H1 (cell line): ENCODE data around the gene RSRC2. TPM values are rescaled to one million over a fixed set of nuclear protein-coding genes. Genes with fewer than 3 reads are reported as not detected.

Experiments
- CTCF ChIA-PET: fragments of 300-600 bp; sonication (Branson Sonifier 250); formaldehyde crosslinking; loops from one replicate; lab custom pipeline; 2021; ENCODE audit not compliant: partially characterized antibody; lab: Charles Lee
- POLR2A ChIA-PET: fragments of 300-600 bp; sonication (Branson Sonifier 250); formaldehyde crosslinking; loops from one replicate; lab custom pipeline; 2021; ENCODE audit warnings: inconsistent platforms; ENCODE audit not compliant: partially characterized antibody; lab: Charles Lee
- DNase-seq, 2 experiments: peaks; one replicate each; pipeline versions ENCODE4 v3.0.0 to v3.0.0-alpha.2; 2010 to 2022; ENCODE audit warnings: low spot score in 2 of 2, low read depth in 1 of 2, mixed read lengths in 1 of 2
- FAIRE-seq: peaks from 2 replicates; lab custom pipeline; 2011; peaks lifted over from hg19 to GRCh38; lab: Jason Lieb, UNC
- H2AFZ ChIP-seq: 2 replicates; pipeline ENCODE4 v1.8.1; 2012; ENCODE audit warnings: low read length, inconsistent platforms
- H2AK5ac ChIP-seq: 2 replicates; pipeline ENCODE4 v1.6.1; 2013; ENCODE audit warnings: low read depth, low read length
- H2BK120ac ChIP-seq: replicated peaks from 2 replicates; pipeline ENCODE3; 2013; ENCODE audit warnings: low read depth, low read length, inconsistent platforms
- H2BK12ac ChIP-seq: 2 replicates; pipeline ENCODE4 v1.6.1; 2013; ENCODE audit warnings: low read depth, low read length
- H2BK15ac ChIP-seq: 2 replicates; pipeline ENCODE4 v1.6.1; 2013; ENCODE audit warnings: low read length
- H2BK20ac ChIP-seq: 2 replicates; pipeline ENCODE4 v1.6.1; 2013; ENCODE audit warnings: low read length
- H2BK5ac ChIP-seq: 2 replicates; pipeline ENCODE4 v1.6.1; 2013; ENCODE audit warnings: low read depth, low read length
- H3K14ac ChIP-seq: 2 replicates; pipeline ENCODE4 v1.6.1; 2013; ENCODE audit warnings: inconsistent platforms; ENCODE audit not compliant: insufficient read length
- H3K18ac ChIP-seq: 2 replicates; pipeline ENCODE4 v1.6.1; 2013; ENCODE audit warnings: low read length; ENCODE audit errors: extremely low read depth
- H3K23ac ChIP-seq: 2 replicates; pipeline ENCODE4 v1.6.1; 2013; ENCODE audit warnings: inconsistent platforms; ENCODE audit not compliant: insufficient read length
- H3K23me2 ChIP-seq: 2 replicates; pipeline ENCODE4 v1.6.1; 2013; ENCODE audit warnings: low read depth, low read length
- H3K27ac ChIP-seq: 2 replicates; pipeline ENCODE4 v1.6.1; 2011; ENCODE audit warnings: low read depth, low read length, inconsistent platforms
- H3K27me3 ChIP-seq, 4 experiments: replicated peaks in 1 of 4; 1 replicate in 1 of 4; 2 replicates in 3 of 4; pipeline versions ENCODE4 v1.6.1 to v1.8.1; 2011 to 2013; ENCODE audit warnings: low read length in 3 of 4, mild to moderate bottlenecking in 3 of 4, inconsistent platforms in 2 of 4, mixed read lengths in 2 of 4, moderate library complexity in 1 of 4; ENCODE audit not compliant: control insufficient read depth in 3 of 4, insufficient read depth in 3 of 4; ENCODE audit errors: extremely low read depth in 1 of 4
- H3K36me3 ChIP-seq, 4 experiments: 2 replicates each; pipeline versions ENCODE4 v1.6.1 to v1.8.1; 2011 to 2013; ENCODE audit warnings: mild to moderate bottlenecking in 4 of 4, low read length in 3 of 4, moderate library complexity in 2 of 4, control low read depth in 1 of 4, inconsistent platforms in 1 of 4; ENCODE audit not compliant: insufficient read depth in 4 of 4, control insufficient read depth in 2 of 4
- H3K4ac ChIP-seq: replicated peaks from 2 replicates; pipeline ENCODE3; 2013; ENCODE audit warnings: low read length, low read depth, mixed read lengths, inconsistent platforms; ENCODE audit not compliant: insufficient read length
- H3K4me1 ChIP-seq, 4 experiments: replicated peaks in 1 of 4; 1 replicate in 1 of 4; 2 replicates in 3 of 4; pipeline versions ENCODE4 v1.6.1 to v1.8.1; 2011 to 2013; ENCODE audit warnings: low read length in 3 of 4, inconsistent platforms in 2 of 4, mixed read lengths in 1 of 4; ENCODE audit not compliant: insufficient read depth in 4 of 4, control insufficient read depth in 3 of 4
- H3K4me2 ChIP-seq, 2 experiments: 2 replicates each; pipeline versions ENCODE4 v1.6.1 to v1.8.1; 2011 to 2013; ENCODE audit warnings: low read depth in 2 of 2, low read length in 2 of 2, control low read depth in 1 of 2, inconsistent platforms in 1 of 2, mild to moderate bottlenecking in 1 of 2; ENCODE audit not compliant: insufficient read depth in 1 of 2
- H3K4me3 ChIP-seq, 4 experiments: fragments of 200-600, 300-600 bp in 1 of 4; sonication (generic), shearing (Covaris generic), sonication (Bioruptor Twin) in 1 of 4; 2 replicates each; pipeline versions ENCODE4 v1.5.1 to v1.8.1; 2011 to 2016; ENCODE audit warnings: low read length in 4 of 4, low read depth in 3 of 4, control low read depth in 2 of 4, inconsistent platforms in 2 of 4, mild to moderate bottlenecking in 2 of 4, mixed read lengths in 1 of 4, moderate library complexity in 1 of 4; ENCODE audit not compliant: insufficient read depth in 2 of 4; ENCODE audit errors: extremely low read depth in 1 of 4
- H3K56ac ChIP-seq: replicated peaks from 2 replicates; pipeline ENCODE3; 2013; ENCODE audit warnings: low read depth, mild to moderate bottlenecking, mixed read lengths, low read length, inconsistent platforms; ENCODE audit not compliant: insufficient read length
- H3K79me1 ChIP-seq: 2 replicates; pipeline ENCODE4 v1.6.1; 2013; ENCODE audit warnings: low read depth, low read length, control low read depth
- H3K79me2 ChIP-seq, 2 experiments: 2 replicates each; pipeline versions ENCODE4 v1.6.1 to v1.8.1; 2012 to 2013; ENCODE audit warnings: low read length in 2 of 2, mild to moderate bottlenecking in 2 of 2, inconsistent platforms in 1 of 2; ENCODE audit not compliant: insufficient read depth in 2 of 2, control insufficient read depth in 1 of 2
- H3K9ac ChIP-seq, 4 experiments: replicated peaks in 1 of 4; 1 replicate in 1 of 4; 2 replicates in 3 of 4; pipeline versions ENCODE4 v1.6.1 to v1.8.1; 2011 to 2013; ENCODE audit warnings: low read depth in 3 of 4, low read length in 3 of 4, control low read depth in 2 of 4, mild to moderate bottlenecking in 2 of 4, moderate library complexity in 2 of 4, inconsistent platforms in 1 of 4; ENCODE audit errors: extremely low read depth in 1 of 4
- H3K9me3 ChIP-seq, 2 experiments: 2 replicates each; pipeline versions ENCODE4 v1.6.1 to v1.8.1; 2012 to 2013; ENCODE audit warnings: mild to moderate bottlenecking in 2 of 2, moderate library complexity in 2 of 2, control low read depth in 1 of 2, inconsistent platforms in 1 of 2, low read depth in 1 of 2, low read length in 1 of 2, mixed read lengths in 1 of 2; ENCODE audit not compliant: insufficient read depth in 2 of 2
- H4K20me1 ChIP-seq, 2 experiments: replicated peaks in 1 of 2; 2 replicates each; pipeline versions ENCODE3 to v1.8.1; 2011 to 2013; ENCODE audit warnings: inconsistent platforms in 2 of 2, low read length in 2 of 2, mild to moderate bottlenecking in 1 of 2; ENCODE audit not compliant: insufficient read depth in 2 of 2, control insufficient read depth in 1 of 2
- H4K5ac ChIP-seq: 2 replicates; pipeline ENCODE4 v1.6.1; 2013; ENCODE audit warnings: low read length, low read depth, mixed read lengths, inconsistent platforms; ENCODE audit not compliant: insufficient read length
- H4K8ac ChIP-seq: 2 replicates; pipeline ENCODE4 v1.8.0; 2013; ENCODE audit warnings: mild to moderate bottlenecking, moderate library complexity, low read length, inconsistent platforms; ENCODE audit not compliant: insufficient read depth; ENCODE audit errors: extremely low read depth
- H4K91ac ChIP-seq: replicated peaks from 2 replicates; pipeline ENCODE3; 2013; ENCODE audit warnings: low read length, mixed read lengths, inconsistent platforms; ENCODE audit not compliant: insufficient read length
- BCL11A ChIP-seq, 2 experiments: IDR thresholded peaks; one replicate each; pipeline ENCODE4 v1.6.1; 2011; ENCODE audit warnings: low read depth in 2 of 2, low read length in 2 of 2, mild to moderate bottlenecking in 2 of 2
- CHD2 ChIP-seq: IDR thresholded peaks from 2 replicates; pipeline ENCODE4 v1.6.1; 2012; ENCODE audit warnings: low read length, improper control_type of control experiment
- HDAC2 ChIP-seq, 2 experiments: fragments of 300-600 bp in 1 of 2; sonication (generic) in 1 of 2; IDR thresholded peaks; 2 replicates each; pipeline ENCODE4 v1.6.1; 2011 to 2012; ENCODE audit warnings: low read depth in 2 of 2, low read length in 2 of 2, mild to moderate bottlenecking in 2 of 2, moderate library complexity in 2 of 2, borderline replicate concordance in 1 of 2, inconsistent platforms in 1 of 2
- RBBP5 ChIP-seq: IDR thresholded peaks from 2 replicates; pipeline ENCODE4 v1.7.1; 2012; ENCODE audit warnings: low read depth, mild to moderate bottlenecking, inconsistent platforms, low read length, moderate library complexity, borderline replicate concordance
- TAF7 ChIP-seq: optimal IDR thresholded peaks from 2 replicates; pipeline ENCODE3; 2011; ENCODE audit warnings: low read depth, mild to moderate bottlenecking, inconsistent platforms, low read length, moderate library complexity, borderline replicate concordance
- YY1 ChIP-seq: IDR thresholded peaks from 2 replicates; pipeline ENCODE4 v1.6.1; 2011; ENCODE audit warnings: low read depth, mild to moderate bottlenecking, low read length
- ZNF274 ChIP-seq: IDR thresholded peaks from 2 replicates; pipeline ENCODE4 v1.7.0; 2012; ENCODE audit warnings: low read length, borderline replicate concordance; ENCODE audit errors: extremely low read depth
- WGBS, 2 experiments: shearing (Covaris generic) in 1 of 2; methylation state at CpG; one replicate each; pipeline versions ENCODE4 v1.1.6 to v1.1.7; 2013 to 2015; ENCODE audit warnings: low lambda C conversion rate in 2 of 2, mixed read lengths in 2 of 2, inconsistent platforms in 1 of 2, low coverage in 1 of 2, missing lambda C conversion rate in 1 of 2; ENCODE audit not compliant: insufficient replicate concordance in 2 of 2, insufficient coverage in 1 of 2, insufficient read length in 1 of 2; ENCODE audit errors: extremely low coverage in 1 of 2, missing lambda C conversion rate in 1 of 2; 5-methylcytosine and 5-hydroxymethylcytosine counted together
- polyA plus RNA-seq, 7 experiments: library from polyadenylated mRNA; depleted of rRNA in 3 of 7; stranded (reverse) in 5 of 7; unstranded in 2 of 7; fragments of >200 nt in 5 of 7; fragments of 200-250 nt in 2 of 7; gene quantifications; 1 replicate in 5 of 7; 2 replicates in 1 of 7; 4 replicates in 1 of 7; pipeline versions ENCODE4 v1.2.1 to v1.2.3, GENCODE V29; 2011 to 2013; ENCODE audit warnings: missing spikeins in 2 of 7, mixed read lengths in 2 of 7
- total RNA-seq: library from RNA; stranded (reverse); fragmentation: NEBNext Ultra II Directional; extraction: Animal tissue kit (Norgen Biotek cat#: 25700); gene quantifications from 2 replicates; pipeline ENCODE4 v1.2.1, GENCODE V29; 2021
- TF ChIP-seq, protein P1 (sequence below), 3 experiments: IDR thresholded peaks; 1 replicate in 2 of 3; 2 replicates in 1 of 3; pipeline versions ENCODE4 v1.5.1 to v1.6.1; 2011; ENCODE audit warnings: low read length in 3 of 3, mild to moderate bottlenecking in 3 of 3, inconsistent platforms in 2 of 3, low read depth in 1 of 3, moderate library complexity in 1 of 3; ENCODE audit not compliant: insufficient read depth in 1 of 3; ENCODE audit errors: control extremely low read depth in 1 of 3
- TF ChIP-seq, protein P2 (sequence below): IDR thresholded peaks from 2 replicates; pipeline ENCODE4 v1.6.1; 2012; ENCODE audit warnings: low read length, inconsistent platforms

RSRC2 gene
- total and polyA plus RNA-seq, 2 of the 8 experiments (the other 6 are each of a cell fraction or from before 2014, with no cell fraction given), result 15.9 to 71.4 TPM

DNA sequence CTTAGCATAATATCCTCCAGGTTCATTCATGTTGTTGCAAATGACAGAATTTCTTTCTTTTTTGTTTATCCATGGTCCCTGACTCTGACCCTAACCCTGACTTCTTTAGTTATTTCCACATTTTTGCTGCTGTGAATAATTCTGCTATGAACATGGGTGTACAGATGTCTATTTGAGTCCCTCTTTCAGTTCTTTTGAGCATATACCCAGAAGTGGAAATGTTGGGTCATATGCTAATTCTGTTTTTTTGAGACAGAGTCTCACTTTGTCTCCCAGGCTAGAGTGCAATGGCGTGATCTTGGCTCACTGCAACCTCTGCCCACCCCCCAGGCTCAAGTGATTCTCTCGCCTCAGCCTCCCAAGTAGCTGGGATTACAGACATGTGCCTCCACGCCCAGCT is 33.4 kb upstream of the RSRC2 start:
- Histone ChIP-seq H2BK15ac (no peak overlapping the region), H4K91ac (no peak overlapping the region), H3K79me2 (no peaks in the 10 kb centered on the region), H3K23ac (no peak overlapping the region), H2BK20ac (no peak overlapping the region), H2AFZ (no peak overlapping the region), H3K14ac (no peak overlapping the region), H3K18ac (no peak overlapping the region), H3K27ac (no peak overlapping the region), H2AK5ac (no peak overlapping the region), H3K4me2 (no peak overlapping the region), H2BK12ac (no peak overlapping the region), H2BK5ac (no peak overlapping the region), H3K9ac (no peak overlapping the region), H3K56ac (no peak overlapping the region), H4K8ac (no peak overlapping the region), H3K79me1 (no peaks in the 10 kb centered on the region), H3K4me1 (no peaks in the 10 kb centered on the region), H2BK120ac (no peak overlapping the region), H4K5ac (no peak overlapping the region), H3K4me3 (no peak overlapping the region), H3K23me2 (no peaks in the 10 kb centered on the region), H4K20me1 (no peaks in the 10 kb centered on the region), H3K27me3 (no peaks in the 10 kb centered on the region), H3K4ac (no peak overlapping the region), H3K36me3 (peaks cover 0 to 68% (median 22%) of the 10 kb centered on the region in 4 experiments; a peak in 7 of 8 replicates), H3K9me3 (no peaks in the 10 kb centered on the region)
- CTCF ChIA-PET, result no interaction called here
- FAIRE-seq (no peak), DNase-seq (no peak)
- POLR2A ChIA-PET, result no interaction called here
- 100% methylated on average over 3 of the region's 3 CpGs; no CpG with 5 or more reads in 1 of the 2 experiments for WGBS, 2 experiments
- no peak for TF ChIP-seq TAF7
- TF ChIP-seq RBBP5, result no peak
- TF ChIP-seq BCL11A (IDR thresholded peaks at IDR 0.05; ENCODE audit: low read depth in 2 of 2, low read length in 2 of 2), result no peak
- no peak for TF ChIP-seq CHD2
- TF ChIP-seq HDAC2 (IDR thresholded peaks at IDR 0.05; ENCODE audit: borderline replicate concordance in 1 of 2, low read depth in 2 of 2, low read length in 2 of 2), result no peak
- TF ChIP-seq, protein P1, sequence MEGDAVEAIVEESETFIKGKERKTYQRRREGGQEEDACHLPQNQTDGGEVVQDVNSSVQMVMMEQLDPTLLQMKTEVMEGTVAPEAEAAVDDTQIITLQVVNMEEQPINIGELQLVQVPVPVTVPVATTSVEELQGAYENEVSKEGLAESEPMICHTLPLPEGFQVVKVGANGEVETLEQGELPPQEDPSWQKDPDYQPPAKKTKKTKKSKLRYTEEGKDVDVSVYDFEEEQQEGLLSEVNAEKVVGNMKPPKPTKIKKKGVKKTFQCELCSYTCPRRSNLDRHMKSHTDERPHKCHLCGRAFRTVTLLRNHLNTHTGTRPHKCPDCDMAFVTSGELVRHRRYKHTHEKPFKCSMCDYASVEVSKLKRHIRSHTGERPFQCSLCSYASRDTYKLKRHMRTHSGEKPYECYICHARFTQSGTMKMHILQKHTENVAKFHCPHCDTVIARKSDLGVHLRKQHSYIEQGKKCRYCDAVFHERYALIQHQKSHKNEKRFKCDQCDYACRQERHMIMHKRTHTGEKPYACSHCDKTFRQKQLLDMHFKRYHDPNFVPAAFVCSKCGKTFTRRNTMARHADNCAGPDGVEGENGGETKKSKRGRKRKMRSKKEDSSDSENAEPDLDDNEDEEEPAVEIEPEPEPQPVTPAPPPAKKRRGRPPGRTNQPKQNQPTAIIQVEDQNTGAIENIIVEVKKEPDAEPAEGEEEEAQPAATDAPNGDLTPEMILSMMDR (IDR thresholded peaks at IDR 0.05; ENCODE audit: control extremely low read depth in 1 of 3, insufficient read depth in 1 of 3, low read depth in 1 of 3, low read length in 3 of 3), result no peak
- no peak for TF ChIP-seq YY1
- TF ChIP-seq, protein P2, sequence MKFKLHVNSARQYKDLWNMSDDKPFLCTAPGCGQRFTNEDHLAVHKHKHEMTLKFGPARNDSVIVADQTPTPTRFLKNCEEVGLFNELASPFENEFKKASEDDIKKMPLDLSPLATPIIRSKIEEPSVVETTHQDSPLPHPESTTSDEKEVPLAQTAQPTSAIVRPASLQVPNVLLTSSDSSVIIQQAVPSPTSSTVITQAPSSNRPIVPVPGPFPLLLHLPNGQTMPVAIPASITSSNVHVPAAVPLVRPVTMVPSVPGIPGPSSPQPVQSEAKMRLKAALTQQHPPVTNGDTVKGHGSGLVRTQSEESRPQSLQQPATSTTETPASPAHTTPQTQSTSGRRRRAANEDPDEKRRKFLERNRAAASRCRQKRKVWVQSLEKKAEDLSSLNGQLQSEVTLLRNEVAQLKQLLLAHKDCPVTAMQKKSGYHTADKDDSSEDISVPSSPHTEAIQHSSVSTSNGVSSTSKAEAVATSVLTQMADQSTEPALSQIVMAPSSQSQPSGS, result no peak
- TF ChIP-seq ZNF274, result no peak
